HUDEP-2 (cell line): ENCODE results near the gene DERL3.
A peak's percentile ranks its signal among the peaks of the same experiment; 100 is the strongest.
"Not testable (repeated sequence)": the region's sequence is repeated elsewhere in the genome, so short reads cannot be mapped to it uniquely, and the experiment has no call there.

Experiments
- DNase-seq, 76 experiments: peaks; one replicate each; lab custom pipeline; 2025; ENCODE audit not compliant: unreplicated experiment in 76 of 76; lab: John Stamatoyannopoulos, UW

The DERL3 gene

DNA sequence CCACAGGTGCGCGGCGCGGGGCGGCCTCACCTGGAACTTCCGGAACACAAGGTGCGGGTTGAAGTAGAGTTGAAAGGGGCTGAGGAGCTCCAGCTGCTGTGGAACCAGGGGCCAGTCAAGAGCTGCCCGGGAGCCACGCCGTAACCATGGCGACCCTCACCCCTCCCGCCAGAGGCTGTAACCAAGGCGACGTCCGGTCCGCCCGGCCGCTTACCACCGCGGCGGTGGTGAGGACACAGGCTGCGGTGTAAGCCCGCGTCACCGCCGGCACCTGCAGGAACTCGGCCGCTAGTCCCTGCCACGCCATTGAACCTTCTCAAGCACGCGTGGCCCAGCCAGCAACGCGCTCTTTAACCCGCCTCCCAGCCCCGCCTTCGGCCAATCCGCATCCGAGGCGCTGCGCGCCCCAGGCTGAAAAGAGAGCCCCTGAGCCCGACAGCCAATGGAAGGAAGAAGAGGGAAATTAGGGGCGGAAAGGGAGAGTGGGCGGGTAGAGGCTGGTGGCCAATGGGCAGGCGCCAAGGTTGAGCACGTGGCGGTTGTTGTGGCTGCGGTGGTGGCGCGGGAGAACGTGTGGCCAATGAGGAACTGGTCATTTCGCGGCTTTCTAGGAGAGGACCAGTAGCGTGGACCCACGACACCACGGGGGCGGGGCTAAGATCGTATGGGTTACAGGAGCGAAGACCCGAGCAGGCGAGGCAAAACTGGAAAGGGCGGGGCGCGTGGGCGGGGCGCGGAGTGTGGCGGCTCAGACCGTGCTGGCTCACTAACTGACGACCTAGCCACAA lies at the start of gene DERL3:
Gene DERL3 (minus strand): TSS at position 326 of the 788 bp plus-strand sequence. CDS start 19 bp downstream, at position 307.
- DNase-seq: peak in 75 of 76 experiments; percentile 78 to 100 (median 99)

- no peak for DNase-seq
Measured at GRCh38 chr22:23884140-23884539, 45.3 kb upstream of the DERL3 start.

- no peak for DNase-seq
Measured at GRCh38 chr22:23883658-23884057, 44.9 kb upstream of the DERL3 start.

- no peak for DNase-seq
Measured at GRCh38 chr22:23882370-23882769, 43.6 kb upstream of the DERL3 start.

DNA sequence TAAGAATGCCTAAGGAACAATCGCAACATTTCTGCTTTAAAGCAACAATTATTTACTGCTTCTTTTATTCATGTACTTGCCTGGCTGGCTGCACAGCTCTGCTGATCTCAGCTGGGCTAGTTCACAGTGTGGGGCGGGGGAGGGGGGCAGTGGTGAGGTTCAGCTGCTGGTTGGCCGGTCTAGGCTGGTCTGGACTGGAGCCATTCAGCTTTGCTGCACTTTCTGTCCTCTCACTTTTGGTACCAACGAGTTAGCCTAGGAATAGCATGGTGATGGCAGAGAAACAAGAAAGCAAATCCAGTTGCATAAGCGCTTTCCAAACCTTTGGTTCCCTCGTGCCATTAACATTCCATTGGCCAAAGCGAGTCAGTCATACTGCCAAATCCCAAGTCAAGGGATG lies 39.4 kb upstream of the DERL3 start:
- DNase-seq: no peak

DNA sequence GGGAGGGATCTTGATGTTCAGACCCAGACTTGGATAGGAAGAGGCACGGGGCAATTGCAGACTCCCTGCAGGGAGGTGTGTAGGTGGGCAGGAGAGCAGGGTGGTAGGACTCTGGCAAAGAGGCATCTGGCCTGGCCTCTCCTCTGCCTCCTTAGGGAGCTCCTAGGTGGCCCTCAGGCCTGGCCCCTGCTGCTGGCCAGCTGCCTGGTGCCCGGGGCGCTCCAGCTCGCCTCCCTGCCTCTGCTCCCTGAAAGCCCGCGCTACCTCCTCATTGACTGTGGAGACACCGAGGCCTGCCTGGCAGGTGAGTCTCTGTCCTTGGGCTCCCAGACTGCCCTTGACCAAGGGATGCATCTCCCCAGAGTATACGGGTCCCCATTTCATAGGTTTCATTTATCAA lies 38.8 kb upstream of the DERL3 start:
- no peak for DNase-seq

GRCh38 chr22:23875801-23876200 lies 37.0 kb upstream of the DERL3 start:
- DNase-seq: no peak

- DNase-seq: no peak
Measured at GRCh38 chr22:23874871-23875270, 36.1 kb upstream of the DERL3 start.

- DNase-seq: no peak
Measured at GRCh38 chr22:23868580-23868979, 29.8 kb upstream of the DERL3 start.

DNA sequence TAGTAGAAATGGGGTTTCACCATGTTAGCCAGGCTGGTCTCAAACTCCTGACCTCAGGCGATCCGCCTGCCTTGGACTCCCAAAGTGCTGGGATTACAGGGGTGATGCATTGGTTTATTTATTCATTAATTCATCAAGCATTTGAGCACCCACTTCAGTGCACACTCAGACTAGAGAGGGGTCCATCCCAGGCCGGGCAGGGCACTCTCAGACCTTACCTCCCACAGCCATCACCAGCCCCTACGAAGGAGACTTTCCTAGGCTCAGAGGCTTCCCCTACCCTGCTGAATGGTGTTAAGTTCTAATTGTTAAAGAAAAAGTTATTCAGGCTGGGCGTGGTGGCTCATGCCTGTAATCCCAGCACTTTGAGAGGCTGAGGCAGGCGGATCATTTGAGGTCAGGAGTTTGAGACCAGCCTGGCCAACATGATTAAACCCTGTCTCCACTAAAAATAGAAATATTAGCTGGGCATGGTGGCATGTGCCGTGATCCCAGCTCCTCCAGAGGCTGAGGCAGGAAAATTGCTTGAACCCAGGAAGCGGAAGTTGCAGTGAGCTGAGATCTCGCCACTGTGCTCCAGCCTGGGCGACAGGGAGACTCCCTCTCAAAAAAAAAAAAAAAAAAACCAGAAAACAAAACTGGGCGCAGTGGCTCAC lies 25.8 kb upstream of the DERL3 start:
- DNase-seq: not testable (repeated sequence)

DNA sequence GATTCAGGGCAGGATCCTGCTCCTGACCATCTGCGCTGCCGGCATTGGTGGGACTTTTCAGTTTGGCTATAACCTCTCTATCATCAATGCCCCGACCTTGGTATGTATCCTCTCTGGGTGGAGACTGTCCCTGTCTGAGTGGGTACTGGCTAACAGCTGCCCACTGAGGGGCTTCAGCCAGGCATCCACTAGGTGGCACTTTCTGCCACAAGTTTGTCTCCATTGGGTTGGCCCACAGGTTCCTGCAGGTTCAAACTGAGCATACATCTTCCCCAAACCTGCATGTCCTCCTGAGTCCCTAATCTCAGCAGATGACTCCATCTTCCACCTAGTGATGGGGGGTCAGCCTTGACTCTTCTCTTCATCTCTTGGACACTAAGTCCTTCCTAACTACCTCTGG lies 23.3 kb upstream of the DERL3 start:
- peak in 46 of 76 experiments; percentile 1 to 57 (median 21) for DNase-seq

DNA sequence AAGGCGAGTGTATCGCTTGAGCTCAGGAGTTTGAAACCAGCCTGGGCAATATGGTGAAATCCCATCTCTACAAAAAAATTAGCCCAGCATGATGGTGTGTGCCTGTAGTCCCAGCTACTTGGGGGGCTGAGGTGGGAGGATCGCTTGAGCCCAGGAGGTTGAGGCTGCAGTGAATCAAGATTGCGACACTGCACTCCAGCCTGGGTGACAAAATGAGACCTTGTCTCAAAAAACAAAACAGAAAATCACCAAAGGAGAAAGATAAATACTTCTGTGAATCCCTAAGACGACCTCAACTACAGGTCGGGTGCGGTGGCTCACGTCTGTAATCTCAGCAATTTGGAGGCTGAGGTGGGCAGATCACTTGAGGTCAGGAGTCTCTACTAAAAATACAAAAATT lies 21.4 kb upstream of the DERL3 start:
- DNase-seq: not testable (repeated sequence)

DNA sequence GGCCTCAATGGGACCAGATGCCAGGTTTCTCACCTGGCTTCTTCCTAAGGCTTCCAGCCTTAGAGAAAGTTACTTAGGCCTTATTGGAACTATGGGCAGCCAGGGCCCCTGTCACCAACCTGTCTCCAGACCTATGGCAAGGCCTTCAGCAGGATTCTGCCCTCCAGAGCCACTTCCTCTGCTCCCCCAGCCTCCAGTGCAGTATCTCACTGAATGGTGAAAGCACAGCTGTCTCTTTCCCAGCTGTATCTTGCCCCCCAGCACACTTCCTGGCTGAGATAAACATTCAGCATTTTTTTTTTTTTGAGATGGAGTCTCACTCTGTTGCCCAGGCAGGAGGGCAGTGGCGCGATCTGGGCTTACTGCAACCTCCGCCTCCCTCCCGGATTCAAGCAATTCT lies 20.4 kb upstream of the DERL3 start:
- DNase-seq: no peak

DNA sequence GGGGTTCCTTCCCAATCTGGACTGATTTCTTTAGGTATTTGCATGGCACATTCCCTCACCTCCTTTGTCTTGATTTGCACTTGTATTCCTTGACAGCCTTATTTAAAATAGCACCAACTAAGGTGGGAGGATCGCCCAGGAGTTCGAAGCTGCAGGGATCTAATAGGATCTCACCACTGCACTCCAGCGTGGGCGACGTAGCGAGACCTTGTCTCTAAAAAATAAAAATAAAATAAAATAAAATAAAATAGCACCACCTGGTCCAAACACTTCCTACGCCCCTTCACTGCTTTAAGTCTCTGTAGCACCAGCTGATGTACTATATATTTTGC lies 19.6 kb upstream of the DERL3 start:
- no peak for DNase-seq

DNA sequence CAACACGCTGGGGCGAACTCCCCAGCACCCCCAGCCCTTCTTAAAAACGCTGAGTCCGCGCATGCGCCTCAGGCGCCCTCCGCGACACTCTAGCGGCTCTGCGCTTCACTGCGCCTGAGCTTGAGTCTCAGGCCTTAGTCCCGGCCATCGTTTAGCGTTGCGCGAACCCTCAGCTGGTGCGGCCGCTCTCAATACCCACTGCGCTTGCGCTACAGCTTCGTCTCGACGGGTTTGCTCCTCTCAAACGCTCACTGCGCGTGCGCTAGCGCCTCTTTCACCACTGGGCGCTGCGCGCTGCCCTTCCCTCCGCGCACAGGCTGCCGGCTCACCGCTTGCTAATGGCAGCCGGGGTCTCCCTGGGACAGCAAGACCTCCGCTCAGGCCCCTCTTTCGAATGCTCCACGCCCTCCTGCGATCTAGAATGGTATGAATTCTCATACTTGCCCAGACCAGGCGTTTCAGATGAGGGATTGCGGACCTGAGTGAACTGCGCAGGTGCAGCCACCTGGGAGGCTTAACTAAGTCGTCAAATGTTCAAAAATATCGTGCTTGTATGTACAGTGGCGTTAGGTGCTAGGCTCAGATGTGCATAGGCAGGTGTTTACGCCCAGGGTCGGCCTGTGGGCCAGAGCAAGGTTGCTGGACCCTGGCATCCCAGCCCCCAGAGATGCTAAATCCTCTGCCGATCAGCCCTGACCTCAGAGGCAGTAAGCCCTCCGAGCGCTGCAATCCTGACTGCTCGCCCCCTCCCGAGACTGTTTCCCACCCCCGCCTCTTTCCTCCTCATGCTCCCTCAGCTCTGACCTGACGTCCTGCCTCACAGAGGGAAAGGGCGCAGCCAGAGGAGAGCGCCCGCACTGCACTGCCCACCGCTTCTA lies 19.0 kb upstream of the DERL3 start, which contains the start of gene SLC2A11:
Gene SLC2A11 (plus strand): TSS at position 270 of the 878 bp plus-strand sequence. CDS start 125 bp downstream, at position 395.
- DNase-seq: peak; percentile 37 to 96 (median 90)

- DNase-seq: peak in 20 of 76 experiments; percentile 7 to 74 (median 33)
Measured at GRCh38 chr22:23856721-23857605, 18.2 kb upstream of the DERL3 start.

DNA sequence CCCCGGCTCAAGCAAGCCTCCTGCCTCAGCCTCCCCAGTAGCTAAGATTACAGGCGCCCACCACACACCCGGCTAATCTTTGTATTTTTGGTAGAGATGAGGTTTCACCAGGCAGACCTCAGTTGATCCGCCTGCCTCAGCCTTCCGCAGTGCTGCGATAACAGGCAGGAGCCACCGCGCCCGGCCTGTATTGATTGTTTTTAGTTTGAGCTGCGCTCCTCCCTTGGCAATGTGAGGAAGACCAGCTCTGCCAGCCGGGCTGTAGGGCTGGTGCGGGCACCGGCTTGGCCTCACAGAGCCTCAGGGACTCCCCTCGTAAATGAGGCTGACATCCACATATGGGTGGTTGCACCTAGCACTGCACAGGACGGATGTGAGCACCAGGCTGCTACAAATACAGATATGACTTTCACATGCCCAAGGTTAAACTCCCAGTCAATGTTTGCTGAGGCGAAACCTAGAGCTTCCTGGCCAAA lies 11.4 kb upstream of the DERL3 start:
- no peak for DNase-seq

DNA sequence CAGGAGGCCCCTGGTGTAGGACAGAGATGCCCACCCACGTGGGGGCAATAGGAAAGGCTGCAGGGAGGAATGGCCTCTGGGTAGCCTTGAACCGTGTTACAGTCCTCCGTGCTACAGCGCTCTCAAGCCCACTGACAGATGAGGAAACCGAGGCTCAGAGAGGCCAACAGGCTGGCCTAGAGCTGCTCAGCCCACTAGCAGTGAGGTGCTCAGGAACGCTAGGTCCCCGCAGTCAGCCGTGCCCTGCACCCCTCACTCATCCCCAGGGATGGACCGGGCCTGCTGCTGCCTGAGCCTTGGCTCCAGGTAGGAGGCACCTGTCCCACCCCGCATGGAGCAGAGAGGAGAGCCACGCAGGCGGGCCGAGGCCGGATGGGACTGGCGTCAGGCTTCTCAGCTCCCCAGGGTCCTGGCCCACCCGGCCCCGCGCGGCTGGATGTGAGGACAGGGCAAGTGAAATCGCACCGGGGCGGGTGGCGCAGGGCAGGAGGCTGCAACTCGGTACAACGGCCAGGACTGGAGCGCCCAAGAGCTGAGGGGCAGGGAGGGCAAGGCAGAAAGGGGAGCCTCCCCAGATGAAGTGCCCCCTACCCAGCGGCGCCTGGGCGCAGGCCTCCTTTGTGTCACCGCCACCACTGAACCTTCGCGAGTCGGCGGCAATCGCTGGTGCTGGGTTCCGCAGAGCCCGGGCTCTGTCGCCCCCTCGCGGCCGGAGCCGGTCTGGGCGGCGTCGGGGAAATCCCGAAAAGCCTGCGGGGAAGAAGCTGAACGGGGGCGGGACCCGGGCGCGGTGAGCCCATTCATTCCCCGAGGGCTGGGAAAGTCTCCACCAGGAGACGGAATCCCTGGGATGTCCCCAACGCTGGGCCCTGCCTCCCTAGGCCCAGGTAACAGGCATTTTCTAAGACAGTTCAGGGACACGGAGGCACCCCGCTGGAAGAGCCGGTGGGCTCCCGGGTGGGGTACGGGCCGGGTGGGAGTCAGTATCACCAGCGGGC lies 10.5 kb upstream of the DERL3 start:
- DNase-seq: peak in 64 of 76 experiments; percentile 7 to 82 (median 55)
